C4-2B (cell line): ENCODE results near the gene OSBPL7.

Experiments
- ZFX ChIP-seq: fragments of 450-650 bp; IDR thresholded peaks from 2 replicates; pipeline ENCODE4 v1.6.1; 2017
- TF ChIP-seq, protein P1 (sequence below): fragments of 450-650 bp; conservative IDR thresholded peaks from 2 replicates; pipeline ENCODE4 v1.5.1; 2017; ENCODE audit warnings: mild to moderate bottlenecking

- TF ChIP-seq, protein P1, sequence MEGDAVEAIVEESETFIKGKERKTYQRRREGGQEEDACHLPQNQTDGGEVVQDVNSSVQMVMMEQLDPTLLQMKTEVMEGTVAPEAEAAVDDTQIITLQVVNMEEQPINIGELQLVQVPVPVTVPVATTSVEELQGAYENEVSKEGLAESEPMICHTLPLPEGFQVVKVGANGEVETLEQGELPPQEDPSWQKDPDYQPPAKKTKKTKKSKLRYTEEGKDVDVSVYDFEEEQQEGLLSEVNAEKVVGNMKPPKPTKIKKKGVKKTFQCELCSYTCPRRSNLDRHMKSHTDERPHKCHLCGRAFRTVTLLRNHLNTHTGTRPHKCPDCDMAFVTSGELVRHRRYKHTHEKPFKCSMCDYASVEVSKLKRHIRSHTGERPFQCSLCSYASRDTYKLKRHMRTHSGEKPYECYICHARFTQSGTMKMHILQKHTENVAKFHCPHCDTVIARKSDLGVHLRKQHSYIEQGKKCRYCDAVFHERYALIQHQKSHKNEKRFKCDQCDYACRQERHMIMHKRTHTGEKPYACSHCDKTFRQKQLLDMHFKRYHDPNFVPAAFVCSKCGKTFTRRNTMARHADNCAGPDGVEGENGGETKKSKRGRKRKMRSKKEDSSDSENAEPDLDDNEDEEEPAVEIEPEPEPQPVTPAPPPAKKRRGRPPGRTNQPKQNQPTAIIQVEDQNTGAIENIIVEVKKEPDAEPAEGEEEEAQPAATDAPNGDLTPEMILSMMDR, result no peak
- no peak for TF ChIP-seq ZFX
These were observed 47.3 kb downstream of the OSBPL7 start for GRCh38 chr17:47774331-47774730.
